Gastroesophageal sphincter (tissue), 4 donors: ENCODE results near the gene WNK2. TPM values are rescaled to one million over a fixed set of nuclear protein-coding genes. Genes with fewer than 3 reads are reported as not detected.

Source experiments
- ATAC-seq: fragments of 150-250 bp; one replicate; pipeline ENCODE4 v1.9.1; 2016; ENCODE audit warnings: mild to moderate bottlenecking, moderate library complexity
- H3K27ac ChIP-seq, 4 donors: fragments of 200-600 bp; sonication (generic) in 3 of 4; 1 replicate in 3 of 4; 2 replicates in 1 of 4; pipeline ENCODE4 v1.5.1; 2016 to 2019
- H3K27me3 ChIP-seq: fragments of 200-600 bp; sonication (generic); one replicate; pipeline ENCODE4 v1.5.1; 2019
- H3K36me3 ChIP-seq, 2 donors: fragments of 200-600 bp; sonication (generic); one replicate each; pipeline ENCODE4 v1.5.1; 2019; ENCODE audit warnings: control low read depth in 1 of 2
- H3K4me1 ChIP-seq, 3 donors: fragments of 200-600 bp; sonication (generic); 1 replicate in 2 of 3; 2 replicates in 1 of 3; pipeline ENCODE4 v1.5.1; 2016 to 2019; ENCODE audit warnings: control low read depth in 2 of 3
- H3K4me3 ChIP-seq, 2 donors: fragments of 200-600 bp; sonication (generic); one replicate each; pipeline ENCODE4 v1.5.1; 2019; ENCODE audit warnings: mild to moderate bottlenecking in 1 of 2, moderate library complexity in 1 of 2
- H3K9me3 ChIP-seq, 3 donors: fragments of 200-600 bp; sonication (generic); one replicate each; pipeline ENCODE4 v1.5.1; 2017 to 2019; ENCODE audit warnings: control low read depth in 2 of 3
- CTCF ChIP-seq, 4 experiments: fragments of 200-600 bp in 2 of 4; fragments of 450-650 bp in 2 of 4; sonication (generic) in 1 of 4; IDR thresholded peaks; one replicate each; pipeline ENCODE4 v1.5.1; 2017 to 2019; ENCODE audit warnings: antibody characterized with exemption in 4 of 4, mild to moderate bottlenecking in 2 of 4, moderate library complexity in 2 of 4
- EP300 ChIP-seq: sonication (generic); formaldehyde crosslinking; IDR thresholded peaks from one replicate; pipeline ENCODE4 v1.6.1; 2017; ENCODE audit warnings: antibody characterized with exemption, mild to moderate bottlenecking
- POLR2A ChIP-seq, 2 donors: fragments of 450-650 bp; IDR thresholded peaks; one replicate each; pipeline ENCODE4 v1.6.1; 2017; ENCODE audit warnings: antibody characterized with exemption in 2 of 2, mild to moderate bottlenecking in 2 of 2, moderate library complexity in 1 of 2
- POLR2AphosphoS5 ChIP-seq: sonication (generic); formaldehyde crosslinking; IDR thresholded peaks from one replicate; pipeline ENCODE4 v1.6.1; 2017; ENCODE audit warnings: antibody characterized with exemption
- WGBS, 2 donors: methylation state at CpG; one replicate each; pipeline ENCODE4 v1.1.5; 2018; ENCODE audit warnings: low coverage in 1 of 2; 5-methylcytosine and 5-hydroxymethylcytosine counted together
- total RNA-seq, 4 donors: library from RNA; depleted of rRNA; stranded (reverse); fragments of >200 nt; gene quantifications; one replicate each; pipeline ENCODE4 v1.1.0, GENCODE V29; 2016

WNK2 gene
- total RNA-seq, 4 donors from 2014 or later: 26.8 to 104 (median 48.6) TPM

DNA sequence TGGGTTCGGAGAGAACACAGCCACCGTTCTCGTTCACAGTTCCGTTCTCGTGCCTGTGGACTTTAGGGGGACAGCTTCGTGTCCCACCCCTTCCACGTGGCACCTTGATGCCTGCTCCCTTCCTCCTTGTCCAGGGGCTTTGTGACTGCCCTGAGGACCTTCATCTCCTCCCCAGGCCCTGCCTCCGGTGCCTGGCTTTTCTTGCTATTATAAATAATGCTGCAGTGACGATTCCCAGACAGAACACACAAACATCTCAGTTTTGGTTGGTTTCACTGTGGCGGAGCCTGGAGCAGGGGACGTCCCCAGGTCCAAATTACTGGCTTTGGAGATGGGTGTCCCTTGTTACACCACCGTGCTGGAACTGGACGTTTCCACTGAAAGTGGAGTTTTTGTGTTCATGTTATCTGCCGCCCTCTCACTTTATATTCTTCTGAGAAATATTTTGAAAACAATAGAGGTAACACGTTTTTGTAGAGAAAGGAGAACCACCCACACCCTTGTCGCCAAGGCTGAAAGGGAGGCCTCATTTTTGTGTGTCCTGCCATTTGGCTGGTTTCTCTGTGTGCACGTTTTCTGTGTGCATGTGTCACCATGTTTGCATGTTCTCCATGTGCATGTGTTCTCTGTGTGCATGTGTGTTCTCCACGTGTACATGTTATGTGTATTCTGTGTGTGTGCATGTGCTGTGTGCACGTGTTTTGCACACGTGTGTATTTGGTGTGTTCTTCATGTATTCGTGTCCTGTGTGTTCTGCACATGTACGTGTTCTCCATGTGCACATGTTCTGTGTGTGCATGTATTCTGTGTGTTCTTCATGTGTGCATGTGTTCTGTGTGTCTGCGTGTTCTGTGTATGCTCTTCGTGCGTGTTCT is 24.2 kb downstream of the WNK2 start:
- H3K27ac ChIP-seq: peak overlapping the region; percentile 6 to 86 (median 84)
- H3K27me3 ChIP-seq: no peaks in the 10 kb centered on the region
- 29% methylated on average over 25 of the region's 25 CpGs for WGBS, 2 donors
- H3K4me1 ChIP-seq: peaks cover 2 to 77% (median 48%) of the 10 kb centered on the region in 3 donors
- H3K36me3 ChIP-seq: no peaks in the 10 kb centered on the region
- no peak for ATAC-seq
- no peaks in the 10 kb centered on the region for H3K9me3 ChIP-seq
- H3K4me3 ChIP-seq: peak overlapping the region in 1 of 2 donors; percentile 23
- TF ChIP-seq CTCF (IDR thresholded peaks at IDR 0.05): no peak
- TF ChIP-seq POLR2AphosphoS5: no peak
- no peak for TF ChIP-seq EP300
- no peak for TF ChIP-seq POLR2A (IDR thresholded peaks at IDR 0.05)

DNA sequence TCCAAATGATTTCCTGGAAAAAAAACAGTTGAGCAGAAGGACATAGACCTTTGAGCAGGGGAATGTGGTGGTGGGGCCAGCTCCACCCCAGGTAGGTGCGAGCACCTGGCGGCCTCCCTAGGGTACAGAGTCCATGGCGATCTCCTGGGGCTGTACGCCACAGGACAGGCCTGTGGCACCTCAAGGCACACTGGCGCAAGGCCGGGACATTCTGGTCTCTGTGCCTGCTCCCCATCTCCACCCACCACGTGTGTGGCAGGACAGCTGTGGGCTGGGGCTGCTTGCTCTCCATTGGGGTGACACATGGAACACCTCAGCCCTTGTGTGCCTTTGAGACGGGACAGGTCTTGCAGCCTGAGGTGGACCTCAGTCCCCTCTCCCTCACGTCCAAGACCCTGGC is 25.2 kb downstream of the WNK2 start:
- H3K27ac ChIP-seq: peak overlapping the region in 3 of 4 donors; percentile 56 to 83 (median 59)
- 93% methylated on average over 8 of the region's 9 CpGs; no CpG with 5 or more reads in 1 of the 2 donors for whole genome bisulfite sequencing, 2 donors
- no peak overlapping the region for H3K4me3 ChIP-seq
- H3K27me3 ChIP-seq: no peaks in the 10 kb centered on the region
- peaks cover 2 to 77% (median 42%) of the 10 kb centered on the region in 3 donors for H3K4me1 ChIP-seq
- no peaks in the 10 kb centered on the region for H3K9me3 ChIP-seq
- ATAC-seq: no peak
- TF ChIP-seq POLR2A (IDR thresholded peaks at IDR 0.05) (no peak), CTCF (IDR thresholded peaks at IDR 0.05) (no peak), POLR2AphosphoS5 (no peak), EP300 (no peak)
- no peaks in the 10 kb centered on the region for H3K36me3 ChIP-seq

- no CpG with 5 or more reads among the region's 12 CpGs for WGBS, 2 donors
- H3K4me1 ChIP-seq: peaks cover 2 to 74% (median 36%) of the 10 kb centered on the region in 3 donors
- no peak overlapping the region for H3K4me3 ChIP-seq
- TF ChIP-seq EP300: no peak
- TF ChIP-seq POLR2A (IDR thresholded peaks at IDR 0.05): no peak
- TF ChIP-seq POLR2AphosphoS5: no peak
- TF ChIP-seq CTCF (IDR thresholded peaks at IDR 0.05): no peak
- no peaks in the 10 kb centered on the region for H3K9me3 ChIP-seq
- no peaks in the 10 kb centered on the region for H3K27me3 ChIP-seq
- H3K27ac ChIP-seq: peak overlapping the region in 3 of 4 donors; percentile 56 to 83 (median 59)
- H3K36me3 ChIP-seq: no peaks in the 10 kb centered on the region
- no peak for ATAC-seq
Observed at GRCh38 chr9:93209576-93210323, 25.8 kb downstream of the WNK2 start.

GRCh38 chr9:93210324-93210973 is 26.5 kb downstream of the WNK2 start:
- Histone ChIP-seq H3K27ac (peak overlapping the region in 3 of 4 donors; percentile 56 to 83 (median 59)), H3K36me3 (no peaks in the 10 kb centered on the region), H3K4me1 (peaks cover 0 to 67% (median 31%) of the 10 kb centered on the region in 3 donors), H3K9me3 (peaks cover 0 to 5% (median 0%) of the 10 kb centered on the region in 3 donors), H3K4me3 (no peak overlapping the region), H3K27me3 (no peaks in the 10 kb centered on the region)
- 89 to 94% methylated on average over 4 to 6 of the region's 15 CpGs for WGBS, 2 donors
- no peak for TF ChIP-seq EP300
- TF ChIP-seq POLR2AphosphoS5: no peak
- TF ChIP-seq POLR2A (IDR thresholded peaks at IDR 0.05): no peak
- no peak for TF ChIP-seq CTCF (IDR thresholded peaks at IDR 0.05)
- ATAC-seq: no peak
